Upper lobe of left lung (tissue), 4 donors: ENCODE results near the gene PLEKHM1.
"Not testable (repeated sequence)": the region's sequence is repeated elsewhere in the genome, so short reads cannot be mapped to it uniquely, and the experiment has no call there.

ENCODE experiments used
- CTCF ChIP-seq, 6 experiments: fragments of 450-650 bp in 4 of 6; fragments of 200-600 bp in 2 of 6; sonication (generic) in 2 of 6; IDR thresholded peaks; one replicate each; pipeline ENCODE4 v1.5.1; 2016 to 2019; ENCODE audit warnings: antibody characterized with exemption in 6 of 6
- POLR2A ChIP-seq, 4 donors: fragments of 450-650 bp; IDR thresholded peaks; one replicate each; pipeline ENCODE4 v1.5.1; 2016 to 2017; ENCODE audit warnings: antibody characterized with exemption in 4 of 4, mild to moderate bottlenecking in 2 of 4

DNA sequence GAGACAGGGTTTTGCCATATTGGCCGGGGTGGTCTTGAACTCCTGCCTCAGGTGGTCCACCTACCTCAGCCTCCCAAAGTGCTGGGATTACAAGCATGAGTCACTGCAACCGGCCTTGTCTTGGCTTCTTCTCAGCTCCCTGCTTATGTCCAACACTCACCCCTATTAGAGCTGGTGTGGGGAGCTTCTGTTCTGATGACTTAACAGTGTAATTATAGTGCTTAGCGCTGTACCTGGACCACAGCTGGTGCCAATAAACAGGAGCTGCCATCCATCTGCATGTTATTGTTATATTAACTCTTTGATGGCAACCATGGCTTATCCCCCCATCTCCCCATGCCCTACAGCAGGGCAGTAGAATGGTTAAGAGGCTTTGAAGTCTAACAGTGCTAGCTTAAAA is 15.6 kb upstream of the PLEKHM1 start:
- TF ChIP-seq CTCF, POLR2A (IDR thresholded peaks at IDR 0.05): not testable (repeated sequence)
